ENCODE results near the gene MYEF2.

Gene MYEF2

DNA sequence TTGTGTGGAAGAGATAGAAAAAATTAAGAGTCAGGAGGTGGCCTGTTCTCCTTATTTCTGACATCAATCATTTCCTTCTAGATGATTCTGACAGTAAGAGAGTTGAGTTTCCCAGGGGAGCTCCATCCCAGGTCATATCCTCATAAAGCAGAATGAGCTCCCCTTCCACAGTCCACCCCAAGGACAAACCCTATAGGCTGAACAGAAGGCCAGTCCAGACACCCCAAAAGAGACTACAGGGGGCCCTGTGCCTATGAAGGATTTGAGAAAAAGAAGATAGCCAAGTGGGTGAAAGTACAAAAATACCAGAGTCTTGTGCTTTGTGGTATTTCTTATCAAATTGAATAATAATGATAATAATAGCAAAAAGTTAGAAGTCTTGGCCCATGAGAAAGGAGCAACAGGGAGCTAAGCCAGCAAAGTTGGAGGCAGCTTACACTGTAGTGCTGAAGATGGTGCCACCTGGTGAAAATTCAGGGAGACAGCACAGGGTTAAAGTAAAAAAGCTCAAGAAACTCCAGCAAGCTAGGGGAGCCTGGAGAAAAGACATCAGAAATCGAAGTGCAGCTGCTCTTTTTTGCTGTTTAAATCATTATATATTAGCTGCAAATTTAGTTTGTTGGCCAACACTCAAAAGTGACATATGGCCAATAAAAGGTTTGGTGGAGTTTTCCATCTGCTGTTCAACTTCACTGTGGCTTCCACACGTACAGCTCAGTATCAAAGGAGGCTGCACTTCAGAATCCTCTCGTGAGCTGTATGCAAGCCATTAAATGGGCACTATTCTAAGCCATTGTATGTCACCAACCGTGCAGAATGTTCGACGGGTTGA is 93.1 kb downstream of the MYEF2 start:
- ATAC-seq: peak; percentile 92
- TF ChIP-seq GLIS3 (CRISPR knock-in tag; IDR thresholded peaks at IDR 0.05) (no peak), ZNF565 (CRISPR knock-in tag; conservative IDR thresholded peaks at IDR 0.05; ENCODE audit: low read depth) (no peak), TOX (CRISPR knock-in tag; IDR thresholded peaks at IDR 0.05; ENCODE audit: borderline replicate concordance) (no peak), ZC3H10 (CRISPR knock-in tag; IDR thresholded peaks at IDR 0.05) (no peak), TCF4 (CRISPR knock-in tag; IDR thresholded peaks at IDR 0.05; ENCODE audit: borderline replicate concordance) (no peak), ZFP30 (CRISPR knock-in tag; IDR thresholded peaks at IDR 0.05) (no peak), PPARA (CRISPR knock-in tag; IDR thresholded peaks at IDR 0.05; ENCODE audit: borderline replicate concordance) (no peak), ZNF8 (CRISPR knock-in tag; IDR thresholded peaks at IDR 0.05) (no peak), SNAI2 (CRISPR knock-in tag; IDR thresholded peaks at IDR 0.05) (no peak), ZFP3 (CRISPR knock-in tag; IDR thresholded peaks at IDR 0.05) (no peak), ARNTL (CRISPR knock-in tag; IDR thresholded peaks at IDR 0.05; ENCODE audit: borderline replicate concordance, low read depth) (no peak), BACH2 (CRISPR knock-in tag; IDR thresholded peaks at IDR 0.05; ENCODE audit: borderline replicate concordance) (no peak), RARB (CRISPR knock-in tag; IDR thresholded peaks at IDR 0.05) (no peak), ESRRG (CRISPR knock-in tag; IDR thresholded peaks at IDR 0.05) (no peak)
- TF ChIP-seq, protein P1, sequence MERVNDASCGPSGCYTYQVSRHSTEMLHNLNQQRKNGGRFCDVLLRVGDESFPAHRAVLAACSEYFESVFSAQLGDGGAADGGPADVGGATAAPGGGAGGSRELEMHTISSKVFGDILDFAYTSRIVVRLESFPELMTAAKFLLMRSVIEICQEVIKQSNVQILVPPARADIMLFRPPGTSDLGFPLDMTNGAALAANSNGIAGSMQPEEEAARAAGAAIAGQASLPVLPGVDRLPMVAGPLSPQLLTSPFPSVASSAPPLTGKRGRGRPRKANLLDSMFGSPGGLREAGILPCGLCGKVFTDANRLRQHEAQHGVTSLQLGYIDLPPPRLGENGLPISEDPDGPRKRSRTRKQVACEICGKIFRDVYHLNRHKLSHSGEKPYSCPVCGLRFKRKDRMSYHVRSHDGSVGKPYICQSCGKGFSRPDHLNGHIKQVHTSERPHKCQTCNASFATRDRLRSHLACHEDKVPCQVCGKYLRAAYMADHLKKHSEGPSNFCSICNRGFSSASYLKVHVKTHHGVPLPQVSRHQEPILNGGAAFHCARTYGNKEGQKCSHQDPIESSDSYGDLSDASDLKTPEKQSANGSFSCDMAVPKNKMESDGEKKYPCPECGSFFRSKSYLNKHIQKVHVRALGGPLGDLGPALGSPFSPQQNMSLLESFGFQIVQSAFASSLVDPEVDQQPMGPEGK (CRISPR knock-in tag; IDR thresholded peaks at IDR 0.05; ENCODE audit: borderline replicate concordance): no peak
- TF ChIP-seq, protein P2, sequence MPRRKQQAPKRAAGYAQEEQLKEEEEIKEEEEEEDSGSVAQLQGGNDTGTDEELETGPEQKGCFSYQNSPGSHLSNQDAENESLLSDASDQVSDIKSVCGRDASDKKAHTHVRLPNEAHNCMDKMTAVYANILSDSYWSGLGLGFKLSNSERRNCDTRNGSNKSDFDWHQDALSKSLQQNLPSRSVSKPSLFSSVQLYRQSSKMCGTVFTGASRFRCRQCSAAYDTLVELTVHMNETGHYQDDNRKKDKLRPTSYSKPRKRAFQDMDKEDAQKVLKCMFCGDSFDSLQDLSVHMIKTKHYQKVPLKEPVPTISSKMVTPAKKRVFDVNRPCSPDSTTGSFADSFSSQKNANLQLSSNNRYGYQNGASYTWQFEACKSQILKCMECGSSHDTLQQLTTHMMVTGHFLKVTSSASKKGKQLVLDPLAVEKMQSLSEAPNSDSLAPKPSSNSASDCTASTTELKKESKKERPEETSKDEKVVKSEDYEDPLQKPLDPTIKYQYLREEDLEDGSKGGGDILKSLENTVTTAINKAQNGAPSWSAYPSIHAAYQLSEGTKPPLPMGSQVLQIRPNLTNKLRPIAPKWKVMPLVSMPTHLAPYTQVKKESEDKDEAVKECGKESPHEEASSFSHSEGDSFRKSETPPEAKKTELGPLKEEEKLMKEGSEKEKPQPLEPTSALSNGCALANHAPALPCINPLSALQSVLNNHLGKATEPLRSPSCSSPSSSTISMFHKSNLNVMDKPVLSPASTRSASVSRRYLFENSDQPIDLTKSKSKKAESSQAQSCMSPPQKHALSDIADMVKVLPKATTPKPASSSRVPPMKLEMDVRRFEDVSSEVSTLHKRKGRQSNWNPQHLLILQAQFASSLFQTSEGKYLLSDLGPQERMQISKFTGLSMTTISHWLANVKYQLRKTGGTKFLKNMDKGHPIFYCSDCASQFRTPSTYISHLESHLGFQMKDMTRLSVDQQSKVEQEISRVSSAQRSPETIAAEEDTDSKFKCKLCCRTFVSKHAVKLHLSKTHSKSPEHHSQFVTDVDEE (CRISPR knock-in tag; IDR thresholded peaks at IDR 0.05): no peak
- TF ChIP-seq, protein P3, sequence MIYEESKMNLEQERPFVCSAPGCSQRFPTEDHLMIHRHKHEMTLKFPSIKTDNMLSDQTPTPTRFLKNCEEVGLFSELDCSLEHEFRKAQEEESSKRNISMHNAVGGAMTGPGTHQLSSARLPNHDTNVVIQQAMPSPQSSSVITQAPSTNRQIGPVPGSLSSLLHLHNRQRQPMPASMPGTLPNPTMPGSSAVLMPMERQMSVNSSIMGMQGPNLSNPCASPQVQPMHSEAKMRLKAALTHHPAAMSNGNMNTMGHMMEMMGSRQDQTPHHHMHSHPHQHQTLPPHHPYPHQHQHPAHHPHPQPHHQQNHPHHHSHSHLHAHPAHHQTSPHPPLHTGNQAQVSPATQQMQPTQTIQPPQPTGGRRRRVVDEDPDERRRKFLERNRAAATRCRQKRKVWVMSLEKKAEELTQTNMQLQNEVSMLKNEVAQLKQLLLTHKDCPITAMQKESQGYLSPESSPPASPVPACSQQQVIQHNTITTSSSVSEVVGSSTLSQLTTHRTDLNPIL (CRISPR knock-in tag; IDR thresholded peaks at IDR 0.05; ENCODE audit: low read depth): no peak

Data from SK-N-SH treated with all-trans-retinoic acid at 6 μM for 48 hours (cell line).